K562 (cell line): Measurements from ENCODE around the gene SPPL3. TPM values are rescaled to one million over a fixed set of nuclear protein-coding genes. Genes with fewer than 3 reads are reported as not detected.

Experiments
- ARID1B ChIP-seq: fragments of 450-650 bp; IDR thresholded peaks from 2 replicates; pipeline ENCODE4 v1.6.1; 2016; ENCODE audit warnings: antibody characterized with exemption, mild to moderate bottlenecking, inconsistent platforms
- ETS2 ChIP-seq: IDR thresholded peaks from 2 replicates; pipeline ENCODE4 v1.6.1; 2016; ENCODE audit warnings: borderline replicate concordance, missing genetic modification characterization, mild to moderate bottlenecking, moderate library complexity, missing compliant biosample characterization; ENCODE audit not compliant: poor library complexity, severe bottlenecking
- GATAD2A ChIP-seq: fragments of 450-650 bp; IDR thresholded peaks from 2 replicates; pipeline ENCODE4 v1.6.1; 2017
- KDM2B ChIP-seq: fragments of 250-450 bp; sonication (Bioruptor Pico); IDR thresholded peaks from 2 replicates; pipeline ENCODE4 v1.8.0; 2021; ENCODE audit warnings: mild to moderate bottlenecking, moderate library complexity
- MEF2A ChIP-seq: IDR thresholded peaks from 2 replicates; pipeline ENCODE4 v1.6.1; 2011; ENCODE audit warnings: low read depth, mild to moderate bottlenecking, low read length, moderate library complexity; ENCODE audit not compliant: control insufficient read depth
- MTA2 ChIP-seq: fragments of 450-650 bp; IDR thresholded peaks from 2 replicates; pipeline ENCODE4 v1.6.1; 2016; ENCODE audit warnings: low read depth
- MYBL2 ChIP-seq, 2 experiments: fragments of 450-650 bp in 1 of 2; sonication (generic) in 1 of 2; formaldehyde crosslinking in 1 of 2; IDR thresholded peaks; 2 replicates each; pipeline versions ENCODE4 v1.6.1 to v1.8.1; 2017 to 2022; ENCODE audit warnings: borderline replicate concordance in 1 of 2, inconsistent platforms in 1 of 2, low read depth in 1 of 2, mild to moderate bottlenecking in 1 of 2, missing genetic modification reagents in 1 of 2, moderate library complexity in 1 of 2
- NCOA1 ChIP-seq: fragments of 450-650 bp; IDR thresholded peaks from 2 replicates; pipeline ENCODE4 v1.6.1; 2016; ENCODE audit warnings: low read depth
- NONO ChIP-seq, 2 experiments: fragments of 200-400 bp in 1 of 2; fragments of 450-650 bp in 1 of 2; formaldehyde crosslinking in 1 of 2; IDR thresholded peaks; 2 replicates each; pipeline ENCODE4 v1.6.1; 2017; ENCODE audit warnings: low read depth in 2 of 2, mild to moderate bottlenecking in 2 of 2, moderate library complexity in 2 of 2, low read length in 1 of 2
- PTRF ChIP-seq: fragments of 450-650 bp; IDR thresholded peaks from 2 replicates; pipeline ENCODE4 v1.6.1; 2016; ENCODE audit warnings: mild to moderate bottlenecking, missing genetic modification characterization, missing compliant biosample characterization
- PURB ChIP-seq: sonication (generic); formaldehyde crosslinking; IDR thresholded peaks from 2 replicates; pipeline ENCODE4 v1.9.0; 2021; ENCODE audit warnings: low read depth, mild to moderate bottlenecking, missing genetic modification reagents
- ZC3H8 ChIP-seq: fragments of 450-650 bp; IDR thresholded peaks from 2 replicates; pipeline ENCODE4 v1.6.1; 2017
- ZKSCAN1 ChIP-seq: fragments of 150-350 bp; IDR thresholded peaks from 2 replicates; pipeline ENCODE4 v1.6.1; 2016; ENCODE audit warnings: low read depth, low read length
- ZNF444 ChIP-seq: fragments of 250-450 bp; sonication (Bioruptor Pico); IDR thresholded peaks from 2 replicates; pipeline ENCODE4 v1.4.0; 2020; ENCODE audit warnings: mild to moderate bottlenecking, moderate library complexity
- ZNF586 ChIP-seq: fragments of 450-650 bp; formaldehyde crosslinking; conservative IDR thresholded peaks from 2 replicates; pipeline ENCODE4 v1.4.0; 2020; ENCODE audit warnings: mild to moderate bottlenecking, moderate library complexity
- ZNF764 ChIP-seq: fragments of 250-450 bp; sonication (Bioruptor Pico); IDR thresholded peaks from 2 replicates; pipeline ENCODE4 v1.4.0; 2020; ENCODE audit warnings: low read depth, mild to moderate bottlenecking, moderate library complexity
- polyA plus RNA-seq, 8 experiments: library from polyadenylated mRNA; depleted of rRNA in 4 of 8; stranded (reverse) in 5 of 8; unstranded in 3 of 8; fragments of >200 nt; fragmentation: Nextera tagmentation in 2 of 8; fragmentation: Illumina TruSeq in 1 of 8; extraction: Ambion mirVana in 2 of 8; extraction: Trizol in 1 of 8; gene quantifications; 2 replicates each; pipeline versions ENCODE4 v1.2.1 to v1.2.3, GENCODE V29; 2011 to 2014; ENCODE audit warnings: inconsistent platforms in 1 of 8, missing spikeins in 1 of 8
- total RNA-seq, 7 experiments: library from RNA; depleted of rRNA in 6 of 7; stranded (reverse); fragments of >200 nt in 6 of 7; fragmentation: Illumina TruSeq in 2 of 7; extraction: Trizol in 2 of 7; gene quantifications; 2 replicates each; pipeline versions ENCODE4 v1.2.1 to v1.2.3, GENCODE V29; 2011 to 2021; ENCODE audit warnings: low replicate concordance in 1 of 7
- TF ChIP-seq, protein P1 (sequence below): sonication (generic); formaldehyde crosslinking; IDR thresholded peaks from 2 replicates; pipeline ENCODE4 v1.8.0; 2022; ENCODE audit warnings: missing genetic modification reagents, mild to moderate bottlenecking, borderline replicate concordance
- TF ChIP-seq, protein P2 (sequence below): fragments of 250-450 bp; sonication (Bioruptor Pico); IDR thresholded peaks from 2 replicates; pipeline ENCODE4 v1.4.0; 2020; ENCODE audit warnings: mild to moderate bottlenecking, moderate library complexity
- TF ChIP-seq, protein P3 (sequence below): fragments of 450-650 bp; IDR thresholded peaks from 2 replicates; pipeline ENCODE4 v1.6.1; 2016; ENCODE audit warnings: antibody characterized with exemption
- TF ChIP-seq, protein P4 (sequence below), 3 experiments: IDR thresholded peaks in 2 of 3; conservative IDR thresholded peaks in 1 of 3; 2 replicates each; pipeline ENCODE4 v1.5.1; 2011 to 2012; ENCODE audit warnings: low read length in 3 of 3, mild to moderate bottlenecking in 3 of 3, control low read depth in 2 of 3, improper control_type of control experiment in 1 of 3, inconsistent platforms in 1 of 3, low read depth in 1 of 3, mixed read lengths in 1 of 3, moderate library complexity in 1 of 3; ENCODE audit not compliant: insufficient read depth in 2 of 3
- TF ChIP-seq, protein P5 (sequence below): fragments of 250-450 bp; sonication (Bioruptor Pico); IDR thresholded peaks from 2 replicates; pipeline ENCODE4 v1.6.1; 2021; ENCODE audit warnings: mild to moderate bottlenecking

SPPL3 gene
- total and polyA plus RNA-seq, 9 of the 15 experiments (the other 6 are each of a cell fraction or from before 2014, with no cell fraction given) = 2.9 to 32.1 (median 7.1) TPM

DNA sequence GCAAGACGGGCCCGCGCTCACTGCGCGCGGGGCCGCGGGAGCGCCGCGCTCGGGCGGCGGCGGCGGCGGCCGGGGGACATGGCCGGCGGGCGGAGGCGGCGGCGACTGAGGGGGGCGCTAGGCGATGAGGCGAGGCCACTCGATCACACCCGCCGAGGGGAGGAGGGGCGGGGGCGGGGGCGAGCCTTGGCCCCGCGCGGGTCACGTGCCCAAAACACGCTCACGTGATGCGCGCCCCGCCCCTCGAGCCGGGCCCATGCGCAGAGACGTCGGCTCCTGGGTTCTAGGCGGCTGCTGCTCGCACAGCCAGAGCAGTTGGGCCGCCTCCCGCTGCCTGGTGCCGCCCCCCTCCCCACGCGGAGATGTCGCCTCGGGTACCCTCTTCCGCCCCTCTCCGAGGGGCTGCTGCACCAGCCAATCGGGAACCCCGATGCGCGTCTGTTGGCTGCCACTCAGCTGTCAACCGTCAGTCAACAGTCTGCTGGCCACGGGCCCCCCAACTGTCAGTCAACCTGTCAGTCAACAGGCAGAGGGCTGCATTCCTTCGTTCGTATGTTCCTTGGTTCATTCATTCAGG lies at the start of gene SPPL3 (continued):
- TF ChIP-seq, protein P1, sequence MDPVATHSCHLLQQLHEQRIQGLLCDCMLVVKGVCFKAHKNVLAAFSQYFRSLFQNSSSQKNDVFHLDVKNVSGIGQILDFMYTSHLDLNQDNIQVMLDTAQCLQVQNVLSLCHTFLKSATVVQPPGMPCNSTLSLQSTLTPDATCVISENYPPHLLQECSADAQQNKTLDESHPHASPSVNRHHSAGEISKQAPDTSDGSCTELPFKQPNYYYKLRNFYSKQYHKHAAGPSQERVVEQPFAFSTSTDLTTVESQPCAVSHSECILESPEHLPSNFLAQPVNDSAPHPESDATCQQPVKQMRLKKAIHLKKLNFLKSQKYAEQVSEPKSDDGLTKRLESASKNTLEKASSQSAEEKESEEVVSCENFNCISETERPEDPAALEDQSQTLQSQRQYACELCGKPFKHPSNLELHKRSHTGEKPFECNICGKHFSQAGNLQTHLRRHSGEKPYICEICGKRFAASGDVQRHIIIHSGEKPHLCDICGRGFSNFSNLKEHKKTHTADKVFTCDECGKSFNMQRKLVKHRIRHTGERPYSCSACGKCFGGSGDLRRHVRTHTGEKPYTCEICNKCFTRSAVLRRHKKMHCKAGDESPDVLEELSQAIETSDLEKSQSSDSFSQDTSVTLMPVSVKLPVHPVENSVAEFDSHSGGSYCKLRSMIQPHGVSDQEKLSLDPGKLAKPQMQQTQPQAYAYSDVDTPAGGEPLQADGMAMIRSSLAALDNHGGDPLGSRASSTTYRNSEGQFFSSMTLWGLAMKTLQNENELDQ (CRISPR knock-in tag) = no peak
- TF ChIP-seq, protein P2, sequence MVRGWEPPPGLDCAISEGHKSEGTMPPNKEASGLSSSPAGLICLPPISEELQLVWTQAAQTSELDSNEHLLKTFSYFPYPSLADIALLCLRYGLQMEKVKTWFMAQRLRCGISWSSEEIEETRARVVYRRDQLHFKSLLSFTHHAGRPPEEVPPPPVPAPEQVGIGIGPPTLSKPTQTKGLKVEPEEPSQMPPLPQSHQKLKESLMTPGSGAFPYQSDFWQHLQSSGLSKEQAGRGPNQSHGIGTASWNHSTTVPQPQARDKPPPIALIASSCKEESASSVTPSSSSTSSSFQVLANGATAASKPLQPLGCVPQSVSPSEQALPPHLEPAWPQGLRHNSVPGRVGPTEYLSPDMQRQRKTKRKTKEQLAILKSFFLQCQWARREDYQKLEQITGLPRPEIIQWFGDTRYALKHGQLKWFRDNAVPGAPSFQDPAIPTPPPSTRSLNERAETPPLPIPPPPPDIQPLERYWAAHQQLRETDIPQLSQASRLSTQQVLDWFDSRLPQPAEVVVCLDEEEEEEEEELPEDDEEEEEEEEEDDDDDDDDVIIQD (CRISPR knock-in tag) = no peak
- TF ChIP-seq, protein P3, sequence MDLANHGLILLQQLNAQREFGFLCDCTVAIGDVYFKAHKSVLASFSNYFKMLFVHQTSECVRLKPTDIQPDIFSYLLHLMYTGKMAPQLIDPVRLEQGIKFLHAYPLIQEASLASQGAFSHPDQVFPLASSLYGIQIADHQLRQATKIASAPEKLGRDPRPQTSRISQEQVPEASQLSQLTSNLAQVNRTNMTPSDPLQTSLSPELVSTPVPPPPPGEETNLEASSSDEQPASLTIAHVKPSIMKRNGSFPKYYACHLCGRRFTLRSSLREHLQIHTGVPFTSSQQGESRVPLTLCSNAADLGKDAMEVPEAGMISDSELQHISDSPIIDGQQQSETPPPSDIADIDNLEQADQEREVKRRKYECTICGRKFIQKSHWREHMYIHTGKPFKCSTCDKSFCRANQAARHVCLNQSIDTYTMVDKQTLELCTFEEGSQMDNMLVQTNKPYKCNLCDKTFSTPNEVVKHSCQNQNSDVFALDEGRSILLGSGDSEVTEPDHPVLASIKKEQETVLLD = peak; percentile 79; the same call in 1 of the 2 replicates
- TF ChIP-seq ETS2 = no peak
- TF ChIP-seq NONO (IDR thresholded peaks at IDR 0.05; ENCODE audit: low read depth in 2 of 2, low read length in 1 of 2) = no peak
- no peak for TF ChIP-seq MEF2A
- TF ChIP-seq PTRF (tag) = no peak
- TF ChIP-seq ZC3H8 = no peak
- TF ChIP-seq ARID1B = peak; percentile 38; the same call in 1 of the 2 replicates
- TF ChIP-seq GATAD2A = no peak
- TF ChIP-seq, protein P4, sequence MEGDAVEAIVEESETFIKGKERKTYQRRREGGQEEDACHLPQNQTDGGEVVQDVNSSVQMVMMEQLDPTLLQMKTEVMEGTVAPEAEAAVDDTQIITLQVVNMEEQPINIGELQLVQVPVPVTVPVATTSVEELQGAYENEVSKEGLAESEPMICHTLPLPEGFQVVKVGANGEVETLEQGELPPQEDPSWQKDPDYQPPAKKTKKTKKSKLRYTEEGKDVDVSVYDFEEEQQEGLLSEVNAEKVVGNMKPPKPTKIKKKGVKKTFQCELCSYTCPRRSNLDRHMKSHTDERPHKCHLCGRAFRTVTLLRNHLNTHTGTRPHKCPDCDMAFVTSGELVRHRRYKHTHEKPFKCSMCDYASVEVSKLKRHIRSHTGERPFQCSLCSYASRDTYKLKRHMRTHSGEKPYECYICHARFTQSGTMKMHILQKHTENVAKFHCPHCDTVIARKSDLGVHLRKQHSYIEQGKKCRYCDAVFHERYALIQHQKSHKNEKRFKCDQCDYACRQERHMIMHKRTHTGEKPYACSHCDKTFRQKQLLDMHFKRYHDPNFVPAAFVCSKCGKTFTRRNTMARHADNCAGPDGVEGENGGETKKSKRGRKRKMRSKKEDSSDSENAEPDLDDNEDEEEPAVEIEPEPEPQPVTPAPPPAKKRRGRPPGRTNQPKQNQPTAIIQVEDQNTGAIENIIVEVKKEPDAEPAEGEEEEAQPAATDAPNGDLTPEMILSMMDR (IDR thresholded peaks at IDR 0.05 in 2 of 3, conservative IDR thresholded peaks at IDR 0.05 in 1 of 3; ENCODE audit: insufficient read depth in 2 of 3, low read depth in 1 of 3, low read length in 3 of 3) = peak in 2 of 3 experiments; percentile 17 to 26; a peak in 1 of 6 replicates
- TF ChIP-seq NCOA1 = no peak
- TF ChIP-seq ZNF586 (CRISPR knock-in tag) = no peak
- 0 out of 2 replicates have a peak, but pooled peaks have one; percentile 14 for TF ChIP-seq KDM2B (CRISPR knock-in tag)
- TF ChIP-seq ZKSCAN1 = no peak
- no peak for TF ChIP-seq MTA2
- TF ChIP-seq ZNF444 (CRISPR knock-in tag) = no peak
- no peak for TF ChIP-seq ZNF764
- TF ChIP-seq, protein P5, sequence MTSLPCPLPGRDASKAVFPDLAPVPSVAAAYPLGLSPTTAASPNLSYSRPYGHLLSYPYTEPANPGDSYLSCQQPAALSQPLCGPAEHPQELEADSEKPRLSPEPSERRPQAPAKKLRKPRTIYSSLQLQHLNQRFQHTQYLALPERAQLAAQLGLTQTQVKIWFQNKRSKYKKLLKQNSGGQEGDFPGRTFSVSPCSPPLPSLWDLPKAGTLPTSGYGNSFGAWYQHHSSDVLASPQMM (CRISPR knock-in tag) = no peak
- TF ChIP-seq MYBL2 (IDR thresholded peaks at IDR 0.05; ENCODE audit: low read depth) = no peak
- no peak for TF ChIP-seq MYBL2 (CRISPR knock-in tag; IDR thresholded peaks at IDR 0.05; ENCODE audit: borderline replicate concordance)
- no peak for TF ChIP-seq PURB (CRISPR knock-in tag)
